GM13977 (cell line): ENCODE data around the gene SLC9A9.

Source experiments
- DNase-seq: peaks from one replicate; pipeline ENCODE4 v3.0.0; 2012; ENCODE audit warnings: low spot score
- CTCF ChIP-seq: IDR thresholded peaks from 2 replicates; pipeline ENCODE4 v1.5.1; 2012; ENCODE audit warnings: mild to moderate bottlenecking, control low read depth; ENCODE audit not compliant: insufficient read depth; ENCODE audit errors: extremely low read depth, missing control alignments
- in situ Hi-C: fragments of 300-500 bp; cut with MboI; formaldehyde crosslinking; loops from one replicate; pipeline ENCODE4 v1.12.0; 2022; ENCODE audit warnings: low sequenced_read_pairs, low pct_unique_long_range_greater_than_20kb, mixed read lengths, inconsistent platforms; ENCODE audit not compliant: unreplicated experiment

SLC9A9 gene

GRCh38 chr3:143859465-143860203 is 11.4 kb upstream of the SLC9A9 start:
- no peak for TF ChIP-seq CTCF
- in situ Hi-C loops = no loop called here

GRCh38 chr3:143856252-143856970 is 8.1 kb upstream of the SLC9A9 start:
- TF ChIP-seq CTCF = no peak
- in situ Hi-C loops = no loop called here
- no peak for DNase-seq

More at GRCh38 chr3:143859465-143860203, 11.4 kb upstream of the SLC9A9 start:
- no peak for DNase-seq

GRCh38 chr3:143855183-143855582 is 6.9 kb upstream of the SLC9A9 start:
- no peak for DNase-seq
- in situ Hi-C loops = no loop called here
- TF ChIP-seq CTCF = no peak

- TF ChIP-seq CTCF = no peak
- in situ Hi-C loops = no loop called here
Measured at GRCh38 chr3:143851331-143852017, 3.2 kb upstream of the SLC9A9 start.

GRCh38 chr3:143850877-143851276 is 2.6 kb upstream of the SLC9A9 start:
- DNase-seq = no peak
- in situ Hi-C loops = no loop called here
- no peak for TF ChIP-seq CTCF

More at GRCh38 chr3:143851331-143852017, 3.2 kb upstream of the SLC9A9 start:
- DNase-seq = no peak

GRCh38 chr3:143849854-143850549 is 1.7 kb upstream of the SLC9A9 start:
- in situ Hi-C loops = no loop called here
- DNase-seq = no peak

More at GRCh38 chr3:143849854-143850549, 1.7 kb upstream of the SLC9A9 start:
- no peak for TF ChIP-seq CTCF
